Neural progenitor cell (in vitro differentiated cells): Measurements from ENCODE around the gene NFKBIL1. TPM values are rescaled to one million over a fixed set of nuclear protein-coding genes. Genes with fewer than 3 reads are reported as not detected.

Source experiments
- DNase-seq: peaks from one replicate; pipeline ENCODE4 v3.0.0-alpha.2; 2016; ENCODE audit warnings: low spot score
- H2AFZ ChIP-seq: fragments of 200-600 bp; sonication (generic); replicated peaks from 2 replicates; pipeline ENCODE4 v1.6.1; 2016; ENCODE audit warnings: antibody characterized with exemption
- H3F3A ChIP-seq: fragments of 200-600 bp; sonication (generic); 2 replicates; pipeline ENCODE4 v1.6.1; 2016; ENCODE audit warnings: antibody characterized with exemption, low read depth
- H3K27ac ChIP-seq: fragments of 200-600 bp; sonication (generic); 2 replicates; pipeline ENCODE4 v1.5.1; 2016; ENCODE audit warnings: mild to moderate bottlenecking
- H3K27me3 ChIP-seq: fragments of 200-600 bp; sonication (generic); 2 replicates; pipeline ENCODE4 v1.6.1; 2016; ENCODE audit warnings: mild to moderate bottlenecking, moderate library complexity
- H3K36me3 ChIP-seq: fragments of 200-600 bp; sonication (generic); 2 replicates; pipeline ENCODE4 v1.5.1; 2016
- H3K4me1 ChIP-seq: fragments of 200-600 bp; sonication (generic); 2 replicates; pipeline ENCODE4 v1.6.1; 2016; ENCODE audit warnings: mixed run types
- H3K4me2 ChIP-seq: fragments of 200-600 bp; sonication (generic); 2 replicates; pipeline ENCODE4 v1.6.1; 2016
- H3K4me3 ChIP-seq: fragments of 200-600 bp; sonication (generic); 2 replicates; pipeline ENCODE4 v1.5.1; 2016
- H3K79me2 ChIP-seq: fragments of 200-600 bp; sonication (generic); 2 replicates; pipeline ENCODE4 v1.6.1; 2016; ENCODE audit warnings: low read depth
- H3K9ac ChIP-seq: fragments of 200-600 bp; sonication (generic); 2 replicates; pipeline ENCODE4 v1.6.1; 2016
- H3K9me3 ChIP-seq: fragments of 200-600 bp; sonication (generic); 2 replicates; pipeline ENCODE4 v1.5.1; 2016; ENCODE audit warnings: low read depth
- H4K20me1 ChIP-seq: fragments of 200-600 bp; sonication (generic); 2 replicates; pipeline ENCODE4 v1.6.1; 2016; ENCODE audit warnings: low read depth
- H3K27ac Mint-ChIP-seq: 3 replicates; pipeline ENCODE4 v1.8.0; 2021; ENCODE audit warnings: mixed read lengths
- H3K27me3 Mint-ChIP-seq: 2 replicates; pipeline ENCODE4 v1.8.0; 2022; ENCODE audit warnings: low read depth, mild to moderate bottlenecking, inconsistent platforms, moderate library complexity, mixed read lengths; ENCODE audit not compliant: insufficient read depth
- H3K36me3 Mint-ChIP-seq: 3 replicates; pipeline ENCODE4 v1.8.0; 2021; ENCODE audit warnings: mixed read lengths
- H3K4me1 Mint-ChIP-seq: 3 replicates; pipeline ENCODE4 v1.8.0; 2021; ENCODE audit warnings: mixed read lengths
- H3K4me3 Mint-ChIP-seq: 3 replicates; pipeline ENCODE4 v1.8.0; 2021; ENCODE audit warnings: mild to moderate bottlenecking, moderate library complexity, mixed read lengths
- H3K9me3 Mint-ChIP-seq: 3 replicates; pipeline ENCODE4 v1.8.0; 2020; ENCODE audit warnings: mixed read lengths
- EZH2 ChIP-seq: fragments of 200-600 bp; sonication (generic); IDR thresholded peaks from 2 replicates; pipeline ENCODE4 v1.6.1; 2017; ENCODE audit warnings: antibody characterized with exemption, mild to moderate bottlenecking, moderate library complexity
- EZH2phosphoT487 ChIP-seq: fragments of 200-600 bp; sonication (generic); IDR thresholded peaks from 2 replicates; pipeline ENCODE4 v1.6.1; 2017; ENCODE audit warnings: antibody characterized with exemption
- total RNA-seq: library from RNA; depleted of rRNA; stranded (reverse); fragments of >200 nt; gene quantifications from 2 replicates; pipeline ENCODE4 v1.2.3, GENCODE V29; 2015; ENCODE audit warnings: low replicate concordance
- TF ChIP-seq, protein P1 (sequence below): fragments of 200-600 bp; sonication (generic); IDR thresholded peaks from 2 replicates; pipeline ENCODE4 v1.5.1; 2017; ENCODE audit warnings: antibody characterized with exemption, mild to moderate bottlenecking

Gene NFKBIL1
- total RNA-seq, 1 donor from 2014 or later: 8.6 TPM

DNA sequence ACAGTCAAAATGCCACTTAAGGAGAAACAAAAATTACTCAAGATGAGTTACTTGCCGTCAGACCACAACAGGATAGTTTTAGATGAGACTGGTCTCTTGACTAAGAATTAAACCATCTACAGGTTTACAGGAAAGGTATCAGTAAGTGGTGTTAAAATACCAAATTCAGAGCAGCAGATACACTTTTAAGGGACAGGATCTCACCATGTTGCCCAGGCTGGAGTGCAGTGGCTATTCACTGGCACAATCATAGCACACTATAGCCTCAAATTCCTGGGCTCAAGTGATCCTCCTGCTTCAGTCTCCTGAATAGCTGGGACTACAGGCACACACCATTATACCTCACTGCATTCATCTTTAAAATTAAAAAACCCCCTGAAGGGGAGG, 14.0 kb upstream of the NFKBIL1 start:
- Histone ChIP-seq H3K79me2 (peaks cover 62% of the 10 kb centered on the region), H3K4me3 (no peak overlapping the region), H4K20me1 (peaks cover 98% of the 10 kb centered on the region), H3K27ac (peak overlapping the region; percentile 74), H3K9me3 (no peaks in the 10 kb centered on the region), H3K4me2 (no peak overlapping the region), H3F3A (peaks cover 86% of the 10 kb centered on the region), H3K9ac (no peak overlapping the region), H3K36me3 (peaks cover 36% of the 10 kb centered on the region), H3K4me1 (no peaks in the 10 kb centered on the region), H3K27me3 (no peaks in the 10 kb centered on the region), H2AFZ (no peak overlapping the region)
- Mint-ChIP-seq H3K27me3 (peaks cover 4% of the 10 kb centered on the region), H3K27ac (no peak overlapping the region), H3K9me3 (no peaks in the 10 kb centered on the region), H3K36me3 (peaks cover 61% of the 10 kb centered on the region), H3K4me3 (no peak overlapping the region), H3K4me1 (peaks cover 4% of the 10 kb centered on the region)
- no peak for DNase-seq
- TF ChIP-seq, protein P1, sequence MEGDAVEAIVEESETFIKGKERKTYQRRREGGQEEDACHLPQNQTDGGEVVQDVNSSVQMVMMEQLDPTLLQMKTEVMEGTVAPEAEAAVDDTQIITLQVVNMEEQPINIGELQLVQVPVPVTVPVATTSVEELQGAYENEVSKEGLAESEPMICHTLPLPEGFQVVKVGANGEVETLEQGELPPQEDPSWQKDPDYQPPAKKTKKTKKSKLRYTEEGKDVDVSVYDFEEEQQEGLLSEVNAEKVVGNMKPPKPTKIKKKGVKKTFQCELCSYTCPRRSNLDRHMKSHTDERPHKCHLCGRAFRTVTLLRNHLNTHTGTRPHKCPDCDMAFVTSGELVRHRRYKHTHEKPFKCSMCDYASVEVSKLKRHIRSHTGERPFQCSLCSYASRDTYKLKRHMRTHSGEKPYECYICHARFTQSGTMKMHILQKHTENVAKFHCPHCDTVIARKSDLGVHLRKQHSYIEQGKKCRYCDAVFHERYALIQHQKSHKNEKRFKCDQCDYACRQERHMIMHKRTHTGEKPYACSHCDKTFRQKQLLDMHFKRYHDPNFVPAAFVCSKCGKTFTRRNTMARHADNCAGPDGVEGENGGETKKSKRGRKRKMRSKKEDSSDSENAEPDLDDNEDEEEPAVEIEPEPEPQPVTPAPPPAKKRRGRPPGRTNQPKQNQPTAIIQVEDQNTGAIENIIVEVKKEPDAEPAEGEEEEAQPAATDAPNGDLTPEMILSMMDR: no peak
- TF ChIP-seq EZH2: no peak
- TF ChIP-seq EZH2phosphoT487: no peak

DNA sequence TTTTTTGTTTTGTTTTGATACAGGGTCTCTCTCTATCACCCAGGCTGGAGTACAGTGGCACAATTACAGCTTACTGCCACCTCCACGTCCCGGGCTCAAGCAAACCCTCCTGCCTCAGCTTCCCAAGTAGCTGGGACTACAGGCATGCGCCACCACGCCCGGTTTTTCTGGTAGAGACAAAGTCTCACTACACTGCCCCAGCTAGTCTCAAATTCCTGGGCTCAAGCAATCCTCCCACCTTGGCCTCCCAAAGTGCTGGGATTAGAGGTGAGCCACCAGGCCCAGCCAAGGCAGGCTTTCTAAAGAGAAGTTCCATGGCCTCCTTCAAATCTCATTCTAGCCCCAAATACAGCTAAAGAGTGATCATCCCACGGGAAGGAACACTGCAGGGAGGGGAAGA, 13.4 kb upstream of the NFKBIL1 start:
- Mint-ChIP-seq H3K36me3 (peaks cover 67% of the 10 kb centered on the region), H3K9me3 (no peaks in the 10 kb centered on the region), H3K27me3 (peaks cover 4% of the 10 kb centered on the region), H3K27ac (no peak overlapping the region), H3K4me3 (no peak overlapping the region), H3K4me1 (peaks cover 9% of the 10 kb centered on the region)
- H3K9ac ChIP-seq: no peak overlapping the region
- H3K4me3 ChIP-seq: no peak overlapping the region
- TF ChIP-seq EZH2: no peak
- no peak for TF ChIP-seq EZH2phosphoT487
- TF ChIP-seq, protein P1: no peak
- DNase-seq: no peak
- peaks cover 42% of the 10 kb centered on the region for H3K36me3 ChIP-seq
- H2AFZ ChIP-seq: no peak overlapping the region
- peaks cover 86% of the 10 kb centered on the region for H3F3A ChIP-seq
- no peaks in the 10 kb centered on the region for H3K27me3 ChIP-seq
- peaks cover 99% of the 10 kb centered on the region for H4K20me1 ChIP-seq
- H3K4me1 ChIP-seq: peaks cover 1% of the 10 kb centered on the region
- no peak overlapping the region for H3K4me2 ChIP-seq
- no peaks in the 10 kb centered on the region for H3K9me3 ChIP-seq
- peaks cover 68% of the 10 kb centered on the region for H3K79me2 ChIP-seq
- H3K27ac ChIP-seq: no peak overlapping the region

DNA sequence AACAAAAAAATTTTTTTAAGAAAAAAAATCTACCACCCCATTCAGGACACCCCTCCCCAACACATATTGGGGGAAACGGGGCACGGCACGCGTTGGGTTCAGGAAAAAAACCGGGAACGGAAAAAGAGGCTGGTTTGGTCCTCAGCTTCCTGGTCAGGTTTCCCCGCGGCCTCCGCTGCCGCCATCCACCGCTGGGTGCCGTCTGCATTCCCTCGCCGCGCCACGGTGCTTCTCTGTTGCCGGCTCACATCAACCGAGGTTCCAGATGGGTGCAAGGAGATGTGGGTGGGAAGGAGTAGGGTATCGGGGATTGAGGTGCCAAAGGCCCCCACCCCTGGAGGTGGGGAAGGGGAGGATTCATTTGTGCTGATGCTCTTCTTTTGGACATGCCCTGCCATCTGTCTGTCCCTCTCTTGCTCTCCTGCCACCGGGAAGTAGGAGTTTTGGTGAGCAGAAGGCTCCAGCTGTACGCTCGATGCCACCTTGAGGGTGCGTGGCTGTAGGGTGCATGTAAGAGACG, 12.8 kb upstream of the NFKBIL1 start:
- DNase-seq: no peak
- Histone ChIP-seq H3F3A (peaks cover 87% of the 10 kb centered on the region), H3K9ac (no peak overlapping the region), H3K4me1 (peaks cover 7% of the 10 kb centered on the region), H3K4me3 (no peak overlapping the region), H3K36me3 (peaks cover 47% of the 10 kb centered on the region), H4K20me1 (peaks cover 99% of the 10 kb centered on the region), H3K27ac (peak overlapping the region; percentile 20), H3K79me2 (peaks cover 74% of the 10 kb centered on the region), H3K4me2 (no peak overlapping the region), H3K27me3 (no peaks in the 10 kb centered on the region), H3K9me3 (no peaks in the 10 kb centered on the region), H2AFZ (no peak overlapping the region)
- Mint-ChIP-seq H3K36me3 (peaks cover 72% of the 10 kb centered on the region), H3K9me3 (no peaks in the 10 kb centered on the region), H3K4me1 (peaks cover 14% of the 10 kb centered on the region), H3K27ac (no peak overlapping the region), H3K27me3 (peaks cover 4% of the 10 kb centered on the region), H3K4me3 (no peak overlapping the region)
- TF ChIP-seq EZH2 (no peak), EZH2phosphoT487 (no peak)

DNA sequence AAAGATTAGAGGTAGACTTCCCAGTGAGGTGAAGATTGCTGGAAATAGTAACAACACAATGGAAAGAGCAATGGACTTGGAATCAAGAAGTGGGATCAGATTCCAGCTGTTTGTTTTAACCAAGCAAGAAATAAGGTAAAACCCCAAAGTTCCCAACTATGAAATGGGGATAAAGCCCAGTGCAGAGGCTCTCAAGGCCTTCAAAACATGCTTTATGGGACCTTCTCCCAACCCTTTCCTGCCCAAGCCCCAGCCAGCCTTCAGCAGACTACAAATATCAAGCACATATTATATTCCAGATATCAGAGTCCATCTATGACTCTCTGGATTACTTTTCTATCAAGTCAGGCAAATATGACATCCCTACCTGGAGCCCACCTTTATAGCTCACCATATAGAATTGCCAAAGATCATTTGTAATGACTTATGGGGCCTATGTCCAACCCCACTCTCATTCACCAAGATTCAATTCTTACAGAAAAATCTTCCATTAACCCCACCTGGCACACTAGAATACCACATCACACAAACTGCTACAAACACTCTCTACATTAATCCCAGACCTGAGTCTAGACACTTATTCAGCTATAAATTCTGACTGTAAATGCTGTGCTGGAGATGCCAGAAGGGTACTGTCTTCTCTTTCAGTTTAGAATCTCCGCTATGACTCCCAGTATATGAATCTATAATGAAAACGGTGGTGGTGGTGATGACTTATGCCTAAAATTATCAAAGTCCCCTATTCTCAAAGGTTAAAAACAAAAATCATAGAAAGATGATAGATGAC, 11.7 kb upstream of the NFKBIL1 start:
- Histone ChIP-seq H3K4me3 (no peak overlapping the region), H3K9me3 (no peaks in the 10 kb centered on the region), H3K27ac (no peak overlapping the region), H3K79me2 (peaks cover 85% of the 10 kb centered on the region), H3K9ac (no peak overlapping the region), H2AFZ (no peak overlapping the region), H3K27me3 (no peaks in the 10 kb centered on the region), H3K4me2 (no peak overlapping the region), H3F3A (peaks cover 85% of the 10 kb centered on the region), H3K36me3 (peaks cover 52% of the 10 kb centered on the region), H4K20me1 (peaks cover 99% of the 10 kb centered on the region), H3K4me1 (peaks cover 16% of the 10 kb centered on the region)
- peaks cover 73% of the 10 kb centered on the region for H3K36me3 Mint-ChIP-seq
- H3K4me3 Mint-ChIP-seq: no peak overlapping the region
- H3K27me3 Mint-ChIP-seq: peaks cover 6% of the 10 kb centered on the region
- H3K27ac Mint-ChIP-seq: no peak overlapping the region
- DNase-seq: no peak
- H3K4me1 Mint-ChIP-seq: peaks cover 25% of the 10 kb centered on the region
- H3K9me3 Mint-ChIP-seq: no peaks in the 10 kb centered on the region
- TF ChIP-seq, protein P1: no peak
- TF ChIP-seq EZH2phosphoT487: no peak
- no peak for TF ChIP-seq EZH2
